ENCODE measurements around the gene TSC2.

Gene TSC2

GRCh38 chr16:2076072-2076865, 28.5 kb downstream of the TSC2 start:
- DNase-seq: no peak
- H3K27ac Mint-ChIP-seq: no peak overlapping the region
- no peaks in the 10 kb centered on the region for H3K4me1 Mint-ChIP-seq
- no peak overlapping the region for H3K4me3 Mint-ChIP-seq
- H3K9me3 Mint-ChIP-seq: no peaks in the 10 kb centered on the region
- no peaks in the 10 kb centered on the region for H3K27me3 Mint-ChIP-seq
- H3K36me3 Mint-ChIP-seq (ENCODE audit: low read depth): no peaks in the 10 kb centered on the region
- no peak for ATAC-seq

GRCh38 chr16:2077016-2077415, 29.2 kb downstream of the TSC2 start:
- Mint-ChIP-seq H3K27ac (no peak overlapping the region), H3K36me3 (ENCODE audit: low read depth) (no peaks in the 10 kb centered on the region)
- no peak for DNase-seq

GRCh38 chr16:2077696-2078095, 29.9 kb downstream of the TSC2 start:
- H3K9me3 Mint-ChIP-seq: no peaks in the 10 kb centered on the region
- no peak overlapping the region for H3K4me3 Mint-ChIP-seq
- H3K4me1 Mint-ChIP-seq: no peaks in the 10 kb centered on the region
- H3K36me3 Mint-ChIP-seq (ENCODE audit: low read depth): no peaks in the 10 kb centered on the region
- H3K27ac Mint-ChIP-seq: no peak overlapping the region
- ATAC-seq (no peak), DNase-seq (no peak)
- H3K27me3 Mint-ChIP-seq: no peaks in the 10 kb centered on the region

More at GRCh38 chr16:2077016-2077415, 29.2 kb downstream of the TSC2 start:
- no peaks in the 10 kb centered on the region for H3K27me3 Mint-ChIP-seq
- H3K4me3 Mint-ChIP-seq: no peak overlapping the region
- ATAC-seq: no peak
- no peaks in the 10 kb centered on the region for H3K4me1 Mint-ChIP-seq
- H3K9me3 Mint-ChIP-seq: no peaks in the 10 kb centered on the region

DNA sequence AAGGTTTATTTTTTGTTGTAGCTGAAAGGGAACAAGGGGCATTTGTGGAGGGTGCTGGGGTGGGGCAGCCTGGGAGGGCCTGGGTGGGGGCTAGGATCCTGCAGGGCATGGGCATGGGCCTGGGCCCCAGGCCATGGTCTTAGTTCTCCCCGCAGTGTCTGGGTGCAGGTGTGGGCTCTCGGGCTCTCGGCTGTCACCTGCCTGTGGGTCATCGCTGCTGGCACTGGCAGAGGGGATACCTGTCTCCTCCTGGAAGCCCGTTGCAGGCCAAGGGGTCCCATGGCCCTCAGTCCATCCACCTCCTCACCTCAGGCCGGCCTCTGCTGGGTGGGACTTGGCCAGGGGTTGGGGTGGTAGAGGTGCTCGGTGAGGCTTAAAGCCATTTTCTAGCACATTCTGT, 30.3 kb downstream of the TSC2 start:
- no peak for ATAC-seq
- Mint-ChIP-seq H3K4me1 (no peaks in the 10 kb centered on the region), H3K36me3 (ENCODE audit: low read depth) (no peaks in the 10 kb centered on the region), H3K27ac (no peak overlapping the region), H3K9me3 (no peaks in the 10 kb centered on the region), H3K4me3 (no peak overlapping the region), H3K27me3 (no peaks in the 10 kb centered on the region)
- DNase-seq: no peak

GRCh38 chr16:2078691-2079090, 30.9 kb downstream of the TSC2 start:
- Mint-ChIP-seq H3K36me3 (ENCODE audit: low read depth) (no peaks in the 10 kb centered on the region), H3K4me1 (no peaks in the 10 kb centered on the region), H3K4me3 (no peak overlapping the region), H3K27me3 (no peaks in the 10 kb centered on the region), H3K27ac (no peak overlapping the region), H3K9me3 (no peaks in the 10 kb centered on the region)
- no peak for DNase-seq
- no peak for ATAC-seq

GRCh38 chr16:2079311-2079800, 31.6 kb downstream of the TSC2 start:
- no peak overlapping the region for H3K27ac Mint-ChIP-seq
- ATAC-seq: no peak
- H3K27me3 Mint-ChIP-seq: no peaks in the 10 kb centered on the region
- no peaks in the 10 kb centered on the region for H3K9me3 Mint-ChIP-seq
- no peaks in the 10 kb centered on the region for H3K36me3 Mint-ChIP-seq (ENCODE audit: low read depth)
- H3K4me3 Mint-ChIP-seq: no peak overlapping the region
- no peaks in the 10 kb centered on the region for H3K4me1 Mint-ChIP-seq
- DNase-seq: no peak

- ATAC-seq (no peak), DNase-seq (no peak)
- Mint-ChIP-seq H3K4me3 (no peak overlapping the region), H3K27ac (no peak overlapping the region), H3K4me1 (no peaks in the 10 kb centered on the region), H3K36me3 (ENCODE audit: low read depth) (no peaks in the 10 kb centered on the region), H3K27me3 (no peaks in the 10 kb centered on the region), H3K9me3 (no peaks in the 10 kb centered on the region)
Measured at GRCh38 chr16:2079991-2080390, 32.2 kb downstream of the TSC2 start.

GRCh38 chr16:2081201-2082084, 33.7 kb downstream of the TSC2 start:
- H3K9me3 Mint-ChIP-seq: no peaks in the 10 kb centered on the region
- no peaks in the 10 kb centered on the region for H3K4me1 Mint-ChIP-seq
- H3K27me3 Mint-ChIP-seq: no peaks in the 10 kb centered on the region
- ATAC-seq (no peak), DNase-seq (no peak)
- H3K4me3 Mint-ChIP-seq: no peak overlapping the region
- no peak overlapping the region for H3K27ac Mint-ChIP-seq
- H3K36me3 Mint-ChIP-seq (ENCODE audit: low read depth): no peaks in the 10 kb centered on the region

- Mint-ChIP-seq H3K36me3 (ENCODE audit: low read depth) (no peaks in the 10 kb centered on the region), H3K27me3 (no peaks in the 10 kb centered on the region), H3K27ac (no peak overlapping the region), H3K4me1 (no peaks in the 10 kb centered on the region), H3K4me3 (no peak overlapping the region), H3K9me3 (no peaks in the 10 kb centered on the region)
- ATAC-seq: no peak
- DNase-seq: no peak
Measured at GRCh38 chr16:2082171-2082982, 34.6 kb downstream of the TSC2 start.

GRCh38 chr16:2082983-2083364, 35.2 kb downstream of the TSC2 start:
- no peak overlapping the region for H3K4me3 Mint-ChIP-seq
- no peaks in the 10 kb centered on the region for H3K27me3 Mint-ChIP-seq
- no peaks in the 10 kb centered on the region for H3K9me3 Mint-ChIP-seq
- DNase-seq (no peak), ATAC-seq (no peak)
- H3K27ac Mint-ChIP-seq: no peak overlapping the region
- no peaks in the 10 kb centered on the region for H3K36me3 Mint-ChIP-seq (ENCODE audit: low read depth)
- no peaks in the 10 kb centered on the region for H3K4me1 Mint-ChIP-seq

- Mint-ChIP-seq H3K27ac (no peak overlapping the region), H3K36me3 (ENCODE audit: low read depth) (no peaks in the 10 kb centered on the region), H3K4me3 (no peak overlapping the region), H3K9me3 (no peaks in the 10 kb centered on the region), H3K27me3 (no peaks in the 10 kb centered on the region), H3K4me1 (no peaks in the 10 kb centered on the region)
- ATAC-seq (no peak), DNase-seq (no peak)
Measured at GRCh38 chr16:2083409-2083808, 35.6 kb downstream of the TSC2 start.

- Mint-ChIP-seq H3K4me3 (no peak overlapping the region), H3K27ac (no peak overlapping the region), H3K4me1 (no peaks in the 10 kb centered on the region), H3K27me3 (no peaks in the 10 kb centered on the region), H3K9me3 (no peaks in the 10 kb centered on the region), H3K36me3 (ENCODE audit: low read depth) (peaks cover under 1% of the 10 kb centered on the region)
- DNase-seq: no peak
- ATAC-seq: no peak
Measured at GRCh38 chr16:2083876-2084780, 36.3 kb downstream of the TSC2 start.

DNA sequence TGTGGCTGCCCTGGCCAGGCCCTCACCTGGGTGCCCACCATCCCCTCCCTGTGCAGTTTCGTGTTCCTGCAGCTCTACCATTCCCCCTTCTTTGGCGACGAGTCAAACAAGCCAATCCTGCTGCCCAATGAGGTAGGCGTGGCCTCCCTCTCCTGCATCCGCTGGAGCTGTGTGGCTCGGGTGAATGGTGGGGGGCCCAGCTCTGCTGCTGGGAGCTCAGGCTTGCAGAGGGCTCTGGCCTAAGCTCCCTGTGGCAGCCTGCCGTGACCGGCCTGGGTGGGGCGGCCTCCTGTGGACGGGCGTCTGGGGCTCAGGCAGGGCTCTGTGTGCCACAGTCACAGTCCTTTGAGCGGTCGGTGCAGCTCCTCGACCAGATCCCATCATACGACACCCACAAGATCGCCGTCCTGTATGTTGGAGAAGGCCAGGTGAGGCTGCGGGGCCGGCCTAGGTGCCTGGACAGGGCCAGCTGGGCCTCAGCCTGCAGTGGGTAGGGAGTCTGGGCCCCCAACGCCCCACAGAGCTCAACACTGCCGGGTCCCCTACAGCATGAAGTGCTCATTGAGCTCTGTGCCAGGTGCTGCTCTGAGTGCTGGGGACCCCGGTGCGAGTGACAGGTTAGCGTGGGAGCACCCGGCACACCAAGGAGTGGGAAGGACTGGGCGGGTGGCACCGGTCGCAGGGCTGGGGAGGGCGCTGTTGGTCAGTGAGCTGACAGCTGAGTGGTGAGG, 37.3 kb downstream of the TSC2 start:
- Mint-ChIP-seq H3K4me1 (no peaks in the 10 kb centered on the region), H3K27me3 (no peaks in the 10 kb centered on the region), H3K9me3 (no peaks in the 10 kb centered on the region), H3K4me3 (no peak overlapping the region), H3K27ac (no peak overlapping the region), H3K36me3 (ENCODE audit: low read depth) (peaks cover 2% of the 10 kb centered on the region)
- DNase-seq (no peak), ATAC-seq (no peak)

Measured in activated naive CD8-positive, alpha-beta T cell treated with anti-CD3 and anti-CD28 coated beads, Interleukin-2, amount 50 U/mL, for 24 hours (primary cell).